HepG2 (cell line): Measurements from ENCODE around the gene MYD88. TPM values are rescaled to one million over a fixed set of nuclear protein-coding genes. Genes with fewer than 3 reads are reported as not detected.

ENCODE experiments used
- AKNA ChIP-seq: sonication (generic); formaldehyde crosslinking; IDR thresholded peaks from 2 replicates; pipeline ENCODE4 v1.4.0; 2020; ENCODE audit warnings: missing genetic modification reagents, borderline replicate concordance
- BCLAF1 ChIP-seq: fragments of 450-650 bp; IDR thresholded peaks from 2 replicates; pipeline ENCODE4 v1.6.1; 2017; ENCODE audit warnings: mild to moderate bottlenecking
- FOXA1 ChIP-seq, 2 experiments: fragments of 450-650 bp in 1 of 2; sonication (generic) in 1 of 2; formaldehyde crosslinking in 1 of 2; IDR thresholded peaks; 2 replicates each; pipeline versions ENCODE4 v1.4.0 to v1.6.1; 2016 to 2020; ENCODE audit warnings: missing genetic modification reagents in 1 of 2
- FOXA3 ChIP-seq: IDR thresholded peaks from 2 replicates; pipeline ENCODE4 v1.6.1; 2016; ENCODE audit warnings: missing genetic modification reagents, missing compliant biosample characterization
- HINFP ChIP-seq: sonication (generic); formaldehyde crosslinking; IDR thresholded peaks from 2 replicates; pipeline ENCODE4 v1.4.0; 2020; ENCODE audit warnings: low read depth, mild to moderate bottlenecking, missing genetic modification reagents
- PLRG1 ChIP-seq: fragments of 450-650 bp; conservative IDR thresholded peaks from 2 replicates; pipeline ENCODE4 v1.6.1; 2016
- SMARCC2 ChIP-seq: fragments of 450-650 bp; IDR thresholded peaks from 2 replicates; pipeline ENCODE4 v1.6.1; 2017; ENCODE audit warnings: antibody characterized with exemption, mild to moderate bottlenecking
- TAF15 ChIP-seq: fragments of 200-400 bp; formaldehyde crosslinking; IDR thresholded peaks from one replicate; pipeline ENCODE4 v1.6.1; 2018; ENCODE audit warnings: mild to moderate bottlenecking, low read depth, low read length; ENCODE audit not compliant: poor library complexity, severe bottlenecking
- TMF1 ChIP-seq: sonication (generic); formaldehyde crosslinking; IDR thresholded peaks from 2 replicates; pipeline ENCODE4 v1.8.1; 2022; ENCODE audit warnings: low read depth, missing genetic modification reagents
- ZBTB33 ChIP-seq: sonication (generic); formaldehyde crosslinking; IDR thresholded peaks from 2 replicates; pipeline ENCODE4 v1.4.0; 2020; ENCODE audit warnings: missing genetic modification reagents
- ZNF101 ChIP-seq: sonication (generic); formaldehyde crosslinking; IDR thresholded peaks from 2 replicates; pipeline ENCODE4 v1.4.0; 2020; ENCODE audit warnings: mild to moderate bottlenecking, low read depth, missing genetic modification reagents, borderline replicate concordance
- ZNF260 ChIP-seq: sonication (generic); formaldehyde crosslinking; IDR thresholded peaks from 2 replicates; pipeline ENCODE4 v1.4.0; 2020; ENCODE audit warnings: missing genetic modification reagents, low read depth, mild to moderate bottlenecking, borderline replicate concordance
- ZNF574 ChIP-seq: sonication (generic); formaldehyde crosslinking; IDR thresholded peaks from 2 replicates; pipeline ENCODE4 v1.4.0; 2020; ENCODE audit warnings: missing genetic modification reagents
- ZNF772 ChIP-seq: sonication (generic); formaldehyde crosslinking; IDR thresholded peaks from 2 replicates; pipeline ENCODE4 v1.5.0; 2020; ENCODE audit warnings: mild to moderate bottlenecking, missing genetic modification reagents
- polyA plus RNA-seq, 8 experiments: library from polyadenylated mRNA; depleted of rRNA in 3 of 8; stranded (reverse) in 7 of 8; unstranded in 1 of 8; fragments of >200 nt; fragmentation: Illumina TruSeq in 4 of 8; extraction: Trizol in 4 of 8; gene quantifications; 2 replicates each; pipeline versions ENCODE4 v1.2.1 to v1.2.3, GENCODE V29; 2011 to 2016; ENCODE audit warnings: low read depth in 4 of 8, missing spikeins in 1 of 8, mixed read lengths in 1 of 8; ENCODE audit not compliant: insufficient read depth in 1 of 8
- total RNA-seq, 5 experiments: library from RNA; depleted of rRNA; stranded (reverse); fragments of >200 nt; fragmentation: Illumina TruSeq; extraction: Trizol; gene quantifications; 2 replicates each; pipeline ENCODE4 v1.2.3, GENCODE V29; 2016; ENCODE audit warnings: low read depth in 1 of 5

Gene MYD88
- total and polyA plus RNA-seq, 2 of the 13 experiments (the other 11 are each of a cell fraction or from before 2014, with no cell fraction given) = 7.6 to 32.7 TPM

GRCh38 chr3:38165722-38166387 is 27.4 kb downstream of the MYD88 start (continued):
- no peak for TF ChIP-seq AKNA
- TF ChIP-seq ZNF772 = no peak
- TF ChIP-seq HINFP = no peak; the same call in 1 of the 2 replicates
- TF ChIP-seq FOXA1 (IDR thresholded peaks at IDR 0.05) = no peak
- TF ChIP-seq FOXA1 (CRISPR knock-in tag; IDR thresholded peaks at IDR 0.05) = no peak
- no peak for TF ChIP-seq TMF1 (CRISPR knock-in tag)
- TF ChIP-seq ZBTB33 (CRISPR knock-in tag) = no peak
- TF ChIP-seq ZNF101 = no peak
- TF ChIP-seq PLRG1 = no peak
- 0 out of 2 replicates have a peak, but pooled peaks have one; percentile 46 for TF ChIP-seq ZNF574 (CRISPR knock-in tag)
- TF ChIP-seq SMARCC2 = no peak
- TF ChIP-seq BCLAF1 = no peak
- TF ChIP-seq TAF15 = peak; percentile 27
- TF ChIP-seq ZNF260 = no peak
- TF ChIP-seq FOXA3 = no peak
